PC-3 (cell line): Measurements from ENCODE around the gene GTPBP3. TPM values are rescaled to one million over a fixed set of nuclear protein-coding genes. Genes with fewer than 3 reads are reported as not detected.
A peak's percentile ranks its signal among the peaks of the same experiment; 100 is the strongest.

ENCODE experiments used
- ATAC-seq: fragments of 200-7000 bp; cut with Tn5 transposase; 2 replicates; pipeline ENCODE4 v1.9.1; 2020; ENCODE audit warnings: mild to moderate bottlenecking, moderate library complexity
- BruUV-seq: library from RNA; stranded (reverse); fragments of 400-500 nt; replicated peaks from 2 replicates; lab custom pipeline; 2021; lab: Mats Ljungman, UMichigan
- CTCF ChIA-PET: fragments of 300-600 bp; sonication (Branson Sonifier 250); formaldehyde crosslinking; loops from one replicate; lab custom pipeline; 2022; ENCODE audit warnings: antibody characterized with exemption; lab: Charles Lee
- POLR2A ChIA-PET: fragments of 300-600 bp; sonication (Branson Sonifier 250); formaldehyde crosslinking; loops from one replicate; lab custom pipeline; 2022; ENCODE audit warnings: antibody characterized with exemption; ENCODE audit not compliant: unreplicated experiment; lab: Charles Lee
- DNase-seq: peaks from one replicate; pipeline ENCODE4 v3.0.0-alpha.2; 2015
- H2AFZ ChIP-seq: fragments of 300-600 bp; sonication (generic); 2 replicates; pipeline ENCODE4 v1.6.0; 2016; ENCODE audit warnings: antibody characterized with exemption, low read length
- H3F3A ChIP-seq: fragments of 300-600 bp; sonication (generic); one replicate; pipeline ENCODE4 v1.6.0; 2017; ENCODE audit warnings: antibody characterized with exemption, low read length, control low read depth, mild to moderate bottlenecking; ENCODE audit not compliant: unreplicated experiment
- H3K27ac ChIP-seq: fragments of 300-600 bp; sonication (generic); 2 replicates; pipeline ENCODE4 v1.5.1; 2016; ENCODE audit warnings: mild to moderate bottlenecking, low read length
- H3K27me3 ChIP-seq: fragments of 300-600 bp; sonication (generic); 2 replicates; pipeline ENCODE4 v1.6.1; 2016; ENCODE audit warnings: low read length, mixed read lengths
- H3K36me3 ChIP-seq: fragments of 300-600 bp; sonication (generic); 2 replicates; pipeline ENCODE4 v1.6.1; 2016; ENCODE audit warnings: low read depth, mixed run types, low read length, mixed read lengths
- H3K4me1 ChIP-seq: fragments of 300-600 bp; sonication (generic); 2 replicates; pipeline ENCODE4 v1.5.1; 2016; ENCODE audit warnings: low read length; ENCODE audit not compliant: insufficient read depth
- H3K4me2 ChIP-seq: fragments of 300-600 bp; sonication (generic); 2 replicates; pipeline ENCODE4 v1.6.0; 2016; ENCODE audit warnings: low read length
- H3K4me3 ChIP-seq: fragments of 300-600 bp; sonication (generic); 2 replicates; pipeline ENCODE4 v1.5.1; 2016; ENCODE audit warnings: mild to moderate bottlenecking, low read length, mixed read lengths
- H3K79me2 ChIP-seq: fragments of 300-600 bp; sonication (generic); 2 replicates; pipeline ENCODE4 v1.6.1; 2017; ENCODE audit warnings: low read length, mixed read lengths
- H3K9ac ChIP-seq: fragments of 300-600 bp; sonication (generic); 2 replicates; pipeline ENCODE4 v1.6.0; 2016; ENCODE audit warnings: mild to moderate bottlenecking, low read length
- H3K9me2 ChIP-seq: fragments of 300-600 bp; sonication (generic); replicated peaks from 2 replicates; pipeline ENCODE4 v1.6.1; 2016; ENCODE audit warnings: mixed run types, low read length, mixed read lengths
- H3K9me3 ChIP-seq: fragments of 300-600 bp; sonication (generic); 2 replicates; pipeline ENCODE4 v1.6.1; 2016; ENCODE audit warnings: low read length, mixed read lengths
- H4K20me1 ChIP-seq: fragments of 300-600 bp; sonication (generic); 2 replicates; pipeline ENCODE4 v1.6.1; 2016; ENCODE audit warnings: low read length, mixed read lengths
- CTCF ChIP-seq: fragments of 300-600 bp; sonication (generic); conservative IDR thresholded peaks from 2 replicates; pipeline ENCODE4 v1.5.1; 2017; ENCODE audit warnings: antibody characterized with exemption, low read depth, mild to moderate bottlenecking, low read length
- EZH2 ChIP-seq: fragments of 300-600 bp; sonication (generic); IDR thresholded peaks from one replicate; pipeline ENCODE4 v1.6.1; 2017; ENCODE audit warnings: antibody characterized with exemption, mild to moderate bottlenecking, low read length; ENCODE audit not compliant: unreplicated experiment
- EZH2phosphoT487 ChIP-seq: fragments of 300-600 bp; sonication (generic); IDR thresholded peaks from 2 replicates; pipeline ENCODE4 v1.6.1; 2018; ENCODE audit warnings: mild to moderate bottlenecking, antibody characterized with exemption, low read length, borderline replicate concordance
- intact Hi-C: fragments of 100-400 bp; cut with micrococcal nuclease; formaldehyde crosslinking; loops from 2 replicates; pipeline ENCODE4 v1.9.0; 2023
- total RNA-seq: library from RNA; depleted of rRNA; stranded (reverse); fragments of >200 nt; gene quantifications from 2 replicates; pipeline ENCODE4 v1.2.3, GENCODE V29; 2014

The GTPBP3 gene
- total RNA-seq, 1 experiment from 2014 or later: 86.0 TPM

GRCh38 chr19:17309965-17310461, 27.3 kb upstream of the GTPBP3 start:
- H3K4me3 ChIP-seq: peak overlapping the region; percentile 94
- ChIA-PET CTCF (no interaction called here), POLR2A (interaction anchor here (1.4 kb wide), 1 partner anchor 23 kb away, joined by 11 read pairs; no protein-coding TSS in a partner anchor)
- H3K4me2 ChIP-seq: peak overlapping the region; percentile 87
- peak overlapping the region; percentile 60 for H3K27ac ChIP-seq
- DNase-seq: no peak
- H2AFZ ChIP-seq: peak overlapping the region; percentile 56; the same call in 1 of the 2 replicates
- intact Hi-C loops: loop anchor here (1.0 to 2.0 kb wide), 2 partner anchors 24 to 43 kb away; partner anchors contain the start of genes ANO8 and BABAM1
- no peaks in the 10 kb centered on the region for H3K9me2 ChIP-seq
- no peak for ATAC-seq
- H3K9me3 ChIP-seq: no peaks in the 10 kb centered on the region
- H4K20me1 ChIP-seq: no peaks in the 10 kb centered on the region
- peaks cover 29% of the 10 kb centered on the region for H3K4me1 ChIP-seq
- BruUV-seq: no TSS peak
- H3F3A ChIP-seq: no peaks in the 10 kb centered on the region
- H3K9ac ChIP-seq: peak overlapping the region; percentile 92
- no peaks in the 10 kb centered on the region for H3K27me3 ChIP-seq
- H3K79me2 ChIP-seq: peaks cover 69% of the 10 kb centered on the region
- TF ChIP-seq CTCF (no peak), EZH2 (no peak)
- peaks cover 12% of the 10 kb centered on the region; the same call in 1 of the 2 replicates for H3K36me3 ChIP-seq

- Histone ChIP-seq H3K4me3 (peak overlapping the region; percentile 40; the same call in 1 of the 2 replicates), H3K27ac (peak overlapping the region; percentile 76), H3K9ac (peak overlapping the region; percentile 53), H3K4me1 (peaks cover 37% of the 10 kb centered on the region), H3K79me2 (peaks cover 61% of the 10 kb centered on the region), H3K9me2 (no peaks in the 10 kb centered on the region), H2AFZ (no peak overlapping the region), H3K36me3 (peaks cover 15% of the 10 kb centered on the region; the same call in 1 of the 2 replicates), H3K9me3 (no peaks in the 10 kb centered on the region), H3K27me3 (no peaks in the 10 kb centered on the region), H4K20me1 (no peaks in the 10 kb centered on the region), H3F3A (no peaks in the 10 kb centered on the region), H3K4me2 (peak overlapping the region; percentile 87)
- peak; percentile 82 for DNase-seq
- ChIA-PET POLR2A (interaction anchor here (0.6 to 0.7 kb wide), 2 partner anchors 86 to 108 kb away, joined by 6 to 12 read pairs; partner anchors contain the start of gene OCEL1), CTCF (no interaction called here)
- intact Hi-C loops: no loop called here
- ATAC-seq: peak; percentile 61
- no TSS peak for BruUV-seq
- no peak for TF ChIP-seq CTCF
- TF ChIP-seq EZH2phosphoT487: no peak
- TF ChIP-seq EZH2: no peak
Measured at GRCh38 chr19:17311455-17312188, 25.7 kb upstream of the GTPBP3 start.
